Measurements from ENCODE around the gene HIF3A.

Gene HIF3A

DNA sequence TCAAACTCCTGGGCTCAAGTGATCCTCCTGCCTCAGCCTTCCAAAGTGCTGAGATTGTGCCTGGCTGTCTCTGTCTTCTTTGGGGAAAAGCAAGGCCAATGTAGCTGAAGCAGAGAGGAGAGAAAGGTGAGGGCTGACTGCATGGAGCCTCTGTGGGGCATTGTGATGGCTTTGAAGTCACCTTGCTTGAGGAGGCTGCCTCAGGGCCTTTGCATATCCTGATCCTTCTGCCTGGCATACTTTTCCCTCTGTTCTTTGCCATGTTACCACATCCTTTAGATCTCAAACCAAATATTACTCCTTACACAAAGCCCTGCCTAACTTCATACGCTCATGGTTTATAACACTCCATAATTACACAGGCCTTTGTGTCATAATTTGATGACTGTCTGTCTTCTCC, 40.6 kb downstream of the HIF3A start:
- no peak for DNase-seq

GRCh38 chr19:46339446-46339845, 42.6 kb downstream of the HIF3A start:
- DNase-seq = no peak

DNA sequence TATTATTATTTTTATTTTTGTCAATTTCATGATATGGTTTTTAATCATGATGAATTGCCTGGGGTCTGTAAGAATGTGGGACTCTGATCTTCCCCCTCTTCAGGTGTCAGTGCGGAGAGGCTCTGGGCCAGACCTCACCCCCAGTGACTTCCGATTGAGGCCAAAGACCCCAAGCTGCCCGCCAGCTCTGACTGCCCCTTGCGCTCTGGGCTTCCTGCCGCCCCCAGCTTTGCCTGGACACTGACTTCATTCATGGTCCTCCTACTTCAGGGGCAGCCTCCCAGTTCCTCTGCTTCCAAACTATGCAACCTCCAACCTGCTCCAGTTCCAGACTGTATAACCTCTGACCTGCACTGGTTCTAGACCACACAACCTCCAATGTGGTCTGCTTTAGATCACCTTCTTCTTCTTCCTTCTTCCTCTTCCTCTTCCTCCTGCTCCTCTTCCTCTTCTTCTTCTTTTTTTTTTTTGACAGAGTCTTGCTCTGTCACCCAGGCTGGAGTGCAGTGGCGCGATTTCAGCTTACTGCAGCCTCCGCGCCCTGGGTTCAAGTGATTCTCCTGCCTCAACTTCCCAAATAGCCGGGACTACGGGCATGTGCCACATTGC, 43.3 kb downstream of the HIF3A start:
- no peak for DNase-seq

GRCh38 chr19:46341937-46342336, 45.1 kb downstream of the HIF3A start:
- no peak for DNase-seq

GRCh38 chr19:46344363-46344762, 47.5 kb downstream of the HIF3A start:
- no peak for DNase-seq

GRCh38 chr19:46345157-46345556, 48.3 kb downstream of the HIF3A start:
- no peak for DNase-seq

DNA sequence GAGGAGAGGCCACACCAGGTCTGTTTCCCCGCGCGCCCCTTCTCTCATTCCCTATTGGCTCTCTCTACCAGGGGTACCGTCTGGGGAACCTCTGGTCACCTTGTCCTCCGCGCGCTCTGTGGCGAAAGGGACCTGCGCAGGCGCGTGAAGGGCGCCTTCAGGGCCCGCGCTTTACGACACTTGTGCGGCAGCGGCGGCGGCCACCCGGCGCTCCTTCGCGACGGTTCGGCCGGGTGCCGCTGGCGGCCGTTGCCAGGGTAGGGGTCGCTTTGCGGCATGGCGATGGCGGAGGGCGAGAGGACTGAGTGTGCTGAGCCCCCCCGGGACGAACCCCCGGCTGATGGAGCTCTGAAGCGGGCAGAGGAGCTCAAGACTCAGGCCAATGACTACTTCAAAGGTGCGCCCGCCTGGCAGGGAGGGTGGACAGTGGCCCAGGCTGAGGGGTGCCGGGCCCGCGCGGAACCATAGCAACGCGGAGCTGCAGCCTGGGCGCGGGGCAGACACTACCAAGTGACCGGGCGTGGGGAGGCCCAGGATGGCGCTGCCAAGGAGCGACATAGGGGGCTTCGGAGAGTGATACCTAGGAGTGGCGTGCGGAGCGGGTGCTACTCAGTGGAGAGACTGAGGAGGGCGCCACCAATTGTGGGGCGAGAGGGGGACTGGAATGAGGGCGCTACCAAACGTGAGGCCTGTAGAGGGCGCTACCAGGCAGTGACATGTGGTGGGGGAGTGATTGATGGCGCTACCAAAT, 50.2 kb downstream of the HIF3A start, which contains the start of gene PPP5C:
TSS of gene PPP5C (plus strand) at position 267 of the 751 bp plus-strand sequence. CDS start at position 277, 10 bp downstream.
- DNase-seq = peak; percentile 91

DNA sequence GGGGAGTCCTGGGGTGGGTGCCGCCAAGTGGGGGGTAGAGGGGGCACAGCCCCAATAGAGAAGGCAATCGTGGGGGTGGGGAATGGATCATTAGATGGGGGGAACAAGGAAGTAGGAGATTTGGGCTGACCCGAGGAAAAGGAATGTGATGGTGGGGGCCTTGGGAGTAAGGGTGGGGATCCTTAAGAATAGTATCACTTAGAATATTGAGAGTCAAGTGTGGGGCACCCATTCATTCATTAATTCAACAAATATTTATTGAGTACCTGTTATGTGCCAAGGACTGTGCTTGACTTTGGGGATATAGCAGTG, 50.7 kb downstream of the HIF3A start:
- no peak for DNase-seq

GRCh38 chr19:46347985-46348384, 51.1 kb downstream of the HIF3A start:
- DNase-seq = no peak

DNA sequence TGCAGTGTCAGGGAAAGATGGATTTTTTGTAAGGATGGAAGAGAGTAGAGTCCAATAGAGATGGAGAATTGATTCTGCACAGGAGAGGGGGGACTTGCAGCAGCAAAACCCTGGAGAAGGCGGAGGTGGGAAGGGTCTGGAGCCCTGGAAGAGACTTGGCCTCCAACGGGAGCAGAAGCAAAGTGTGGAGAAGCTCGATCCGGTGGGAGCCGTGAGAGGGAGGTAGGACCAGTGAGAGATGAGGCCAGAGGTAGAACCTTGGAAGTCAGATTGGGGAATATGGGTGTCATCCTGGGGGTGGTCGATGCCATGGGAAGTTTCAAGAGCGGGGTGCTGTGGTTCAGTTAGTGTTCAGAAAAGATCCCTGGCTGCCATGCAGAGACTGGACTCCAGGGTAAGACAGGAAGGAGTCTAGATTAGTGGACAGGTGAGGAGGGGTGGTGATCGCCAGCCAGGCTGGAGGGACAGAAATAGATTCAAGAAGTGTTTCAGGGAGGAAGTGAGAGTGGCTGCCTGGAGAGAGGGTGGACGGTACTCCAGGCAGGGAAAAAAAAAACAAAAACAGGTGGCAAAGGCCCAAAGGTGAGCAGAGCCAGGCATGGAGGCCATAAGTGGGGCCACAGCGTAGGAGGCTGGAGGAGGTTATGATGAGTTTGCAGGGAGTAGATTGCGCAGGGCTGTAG, 52.6 kb downstream of the HIF3A start:
- DNase-seq = no peak

DNA sequence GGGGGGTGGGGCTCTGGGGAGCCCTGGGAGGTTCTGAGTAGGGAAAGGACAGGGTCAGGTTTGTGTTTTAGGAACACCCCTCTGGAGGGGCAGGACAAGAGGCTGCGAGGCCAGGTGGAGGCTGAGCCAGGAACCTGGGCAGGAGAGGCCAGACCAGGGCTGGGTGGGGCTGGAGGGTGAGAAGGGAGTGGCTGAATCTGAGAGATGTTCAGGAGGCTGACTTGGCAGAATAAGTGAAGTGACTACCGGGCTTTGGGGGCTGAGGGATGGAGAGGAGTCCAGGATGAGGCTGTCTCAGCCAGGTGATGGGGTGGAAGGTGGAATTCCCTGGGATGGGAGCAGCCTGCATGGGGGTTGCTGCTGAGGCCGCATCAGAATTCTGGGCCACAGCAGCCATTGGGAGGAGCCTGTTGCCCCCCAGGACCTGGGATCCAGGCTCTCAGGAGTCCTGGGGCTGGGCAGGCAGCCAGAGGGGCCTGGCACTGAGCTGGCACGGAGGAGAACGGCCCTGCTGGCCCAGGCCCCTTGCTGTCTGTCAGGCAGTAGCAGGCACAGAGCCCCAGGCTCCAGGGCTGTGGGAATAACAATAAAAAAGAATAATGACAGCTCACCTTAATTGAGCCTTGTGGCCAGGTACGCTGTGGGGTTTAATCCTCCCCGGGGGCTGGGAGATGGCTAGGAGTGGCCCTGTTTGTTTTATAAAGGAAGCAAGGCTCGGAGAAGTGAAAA, 53.4 kb downstream of the HIF3A start:
- DNase-seq = no peak

DNA sequence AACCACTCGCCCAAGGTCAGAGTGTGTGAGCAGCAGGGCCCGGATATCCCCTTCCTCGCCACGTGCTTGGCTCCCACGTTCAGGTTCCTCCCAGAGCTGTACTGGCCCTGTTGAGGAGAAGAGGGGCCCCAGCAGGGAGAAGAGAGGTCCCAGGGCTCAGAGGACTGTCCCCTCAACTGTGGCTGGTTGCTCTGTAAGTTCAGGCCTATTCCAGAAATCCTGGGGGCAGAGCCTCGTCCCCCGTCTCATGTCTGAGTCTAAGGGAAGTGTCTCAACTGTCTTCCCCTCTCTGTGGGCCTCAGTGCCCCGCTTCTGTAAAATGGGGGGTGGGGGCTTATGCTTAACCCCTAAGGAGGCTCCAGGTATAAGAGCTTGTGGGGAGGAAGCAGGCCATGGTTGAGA, 53.9 kb downstream of the HIF3A start:
- DNase-seq = no peak

- no peak for DNase-seq
These were observed 54.6 kb downstream of the HIF3A start for GRCh38 chr19:46351241-46352041.

- DNase-seq = no peak
These were observed 57.1 kb downstream of the HIF3A start for GRCh38 chr19:46353730-46354528.

DNA sequence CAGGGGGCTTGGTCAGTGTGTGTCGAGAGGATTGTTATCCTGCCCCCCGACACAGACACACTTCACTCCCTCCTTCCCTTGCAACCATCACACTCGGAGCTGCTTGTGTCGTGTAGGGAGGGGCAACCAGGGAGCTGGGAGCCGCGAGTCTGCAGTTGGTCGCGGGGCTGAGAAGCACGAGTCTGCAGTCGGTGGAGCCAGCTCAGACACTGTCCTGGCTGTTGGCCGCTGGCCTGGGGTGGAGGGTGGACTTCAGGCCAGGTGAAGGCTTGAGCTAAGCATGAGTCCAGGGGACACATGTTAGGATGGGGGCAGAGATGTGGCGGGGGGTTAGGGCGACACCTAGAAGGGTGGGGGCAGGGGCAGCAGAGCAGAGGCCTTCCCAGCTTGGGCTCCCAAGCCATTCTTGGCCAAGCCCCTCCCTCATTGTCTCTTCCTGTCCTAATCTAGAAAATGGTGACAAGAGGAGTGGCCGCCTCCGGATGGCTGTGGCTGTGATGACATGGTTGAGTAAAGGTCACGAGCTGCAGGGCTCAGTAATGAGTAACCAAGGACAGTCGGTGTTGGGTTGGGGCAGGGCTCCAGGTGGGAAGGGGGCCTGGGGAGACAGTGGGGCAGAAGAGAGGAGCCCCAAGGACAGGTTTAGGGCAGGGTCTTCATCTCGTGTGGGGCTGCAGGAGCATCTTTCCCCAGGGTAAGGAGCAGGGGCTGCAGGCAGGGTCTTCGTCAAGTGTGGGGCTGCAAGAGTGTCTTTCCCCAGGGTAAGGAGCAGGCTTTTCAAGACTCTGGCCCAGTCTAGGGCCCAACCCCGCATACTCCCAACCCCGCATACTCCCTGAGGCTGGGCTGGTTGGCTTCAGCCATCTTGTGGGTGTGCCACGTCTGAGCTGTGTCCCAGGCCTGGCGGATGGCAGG, 58.6 kb downstream of the HIF3A start:
- no peak for DNase-seq

DNA sequence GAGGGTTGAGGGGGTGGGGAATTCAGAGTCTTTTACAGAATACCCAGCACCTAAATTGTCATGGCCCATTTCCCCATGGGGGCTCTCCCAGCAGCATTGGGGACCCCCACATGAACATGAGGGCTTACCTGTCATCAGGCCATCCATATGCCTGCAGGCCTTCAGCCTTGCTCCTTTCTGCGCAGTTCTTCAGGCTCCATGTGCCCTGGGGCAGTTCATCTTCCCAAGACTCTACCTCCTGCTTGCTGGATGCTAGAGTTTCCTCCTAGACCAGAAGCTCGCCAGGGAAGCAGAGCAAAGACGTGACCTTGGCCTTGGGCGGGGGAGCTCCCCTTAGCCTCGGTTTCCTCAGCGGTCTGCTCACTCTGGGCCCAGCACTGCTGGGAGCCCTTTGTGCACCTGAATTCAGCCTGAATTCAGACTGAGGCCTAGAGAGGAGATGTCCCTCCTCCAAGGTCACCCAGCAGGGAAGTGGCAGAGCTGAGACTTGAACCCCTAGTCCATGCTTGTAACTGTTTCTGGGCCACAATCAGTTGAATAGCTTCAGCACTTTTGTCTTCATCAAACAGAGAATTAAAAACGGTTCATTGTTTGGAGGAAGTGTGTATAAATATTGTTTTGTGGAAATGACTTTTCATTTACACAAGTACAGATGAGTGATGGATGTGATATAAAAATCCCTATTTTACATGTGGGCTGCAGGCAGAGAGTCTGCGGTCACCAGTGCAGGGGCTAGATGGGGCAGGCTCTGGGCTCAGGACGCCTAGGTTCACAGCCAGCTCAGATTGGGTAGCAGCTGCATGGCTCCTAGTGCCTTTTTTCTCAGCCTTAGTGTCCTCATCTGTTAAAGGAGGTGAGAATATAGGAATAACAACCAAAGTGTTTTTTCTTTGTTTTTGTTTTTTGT, 59.6 kb downstream of the HIF3A start:
- no peak for DNase-seq

DNA sequence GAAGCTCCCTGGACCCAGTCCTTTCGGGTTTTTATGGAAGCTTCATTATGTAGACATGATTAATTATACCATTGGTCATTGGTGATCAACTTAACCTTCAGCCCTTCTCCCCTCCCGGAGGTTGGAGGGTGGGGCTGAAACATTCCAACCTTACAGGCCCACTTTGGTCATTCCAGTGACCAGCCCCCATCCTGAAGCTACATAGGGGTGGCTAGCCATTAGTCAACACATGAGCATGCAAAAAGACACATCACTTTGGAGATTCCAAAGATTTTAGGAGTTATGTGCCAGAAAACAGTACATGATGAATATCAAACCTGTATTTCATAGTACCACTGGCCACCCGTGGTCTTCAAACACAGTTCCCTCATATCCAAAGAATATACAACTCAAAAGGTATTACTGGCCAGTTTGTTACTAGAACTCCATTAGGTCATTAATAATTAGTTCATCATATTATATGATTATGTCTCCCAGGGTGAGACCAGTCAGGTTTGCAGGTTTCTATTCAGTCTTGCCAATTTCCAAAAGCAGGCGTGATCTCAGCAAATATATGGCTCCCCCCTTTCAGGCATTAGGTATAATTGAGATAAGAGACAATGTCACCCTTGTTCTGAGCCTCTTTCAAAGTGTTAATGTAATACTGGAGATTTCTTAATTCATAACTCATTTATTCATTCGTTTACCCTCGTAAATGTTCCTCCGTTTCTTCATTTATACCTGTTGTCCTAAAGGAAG, 61.2 kb downstream of the HIF3A start:
- no peak for DNase-seq

- no peak for DNase-seq
These were observed 65.1 kb downstream of the HIF3A start for GRCh38 chr19:46361915-46362314.

- DNase-seq = no peak
These were observed 67.5 kb downstream of the HIF3A start for GRCh38 chr19:46364359-46364758.

All from NCI-H526 treated with DMSO at 0.1 percent for 48 hours (cell line).